Measurements from ENCODE around the gene SNPH.
A peak's percentile ranks its signal among the peaks of the same experiment; 100 is the strongest.

Gene SNPH

DNA sequence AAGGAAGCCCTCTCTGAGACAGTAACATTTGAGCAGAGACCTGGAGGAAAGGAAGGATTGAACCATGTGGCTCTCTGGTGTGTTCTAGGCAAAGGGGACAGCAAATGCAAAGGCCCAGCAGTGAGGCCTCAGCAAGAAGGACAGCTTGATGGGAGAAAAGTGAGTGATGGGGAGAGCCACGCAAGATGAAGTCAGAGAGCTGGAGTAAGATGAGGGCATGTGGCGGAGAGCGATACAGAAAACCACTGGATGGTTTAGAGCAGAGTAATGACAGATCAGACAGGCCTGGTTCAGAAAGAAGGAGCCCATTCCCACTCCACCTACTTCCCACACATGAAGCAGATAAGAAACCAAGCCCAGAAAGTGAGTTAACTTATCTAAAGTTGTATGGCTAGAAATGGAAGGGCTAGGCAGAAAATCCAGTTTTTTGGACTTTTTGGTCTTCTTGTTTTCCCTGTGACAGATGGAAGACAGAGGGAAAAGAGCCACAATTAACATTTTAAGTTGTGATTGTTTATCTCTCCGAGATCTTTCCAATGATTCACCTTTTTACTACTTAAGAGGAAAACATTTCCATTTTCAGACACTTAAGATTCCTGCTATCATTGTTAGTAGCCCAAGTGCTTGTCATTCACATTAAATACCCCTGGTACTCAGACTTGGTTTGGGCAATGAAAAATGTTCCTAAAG lies 723 bp upstream of the SNPH start:
- DNase-seq (ENCODE audit: low spot score): no peak

DNA sequence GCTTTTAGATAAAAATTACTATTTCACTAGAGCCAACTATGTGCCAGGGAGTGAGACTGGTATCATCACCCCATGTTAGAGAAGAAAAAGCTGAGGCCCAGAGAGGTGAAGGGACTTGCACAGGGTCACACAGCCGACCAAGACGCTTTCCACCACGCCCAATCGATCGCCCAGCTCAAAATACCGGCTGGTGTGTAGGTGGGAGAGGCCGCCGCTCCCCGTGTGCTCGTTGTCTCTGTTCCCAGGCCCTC lies 253 bp upstream of the SNPH start:
- DNase-seq (ENCODE audit: low spot score): no peak

DNA sequence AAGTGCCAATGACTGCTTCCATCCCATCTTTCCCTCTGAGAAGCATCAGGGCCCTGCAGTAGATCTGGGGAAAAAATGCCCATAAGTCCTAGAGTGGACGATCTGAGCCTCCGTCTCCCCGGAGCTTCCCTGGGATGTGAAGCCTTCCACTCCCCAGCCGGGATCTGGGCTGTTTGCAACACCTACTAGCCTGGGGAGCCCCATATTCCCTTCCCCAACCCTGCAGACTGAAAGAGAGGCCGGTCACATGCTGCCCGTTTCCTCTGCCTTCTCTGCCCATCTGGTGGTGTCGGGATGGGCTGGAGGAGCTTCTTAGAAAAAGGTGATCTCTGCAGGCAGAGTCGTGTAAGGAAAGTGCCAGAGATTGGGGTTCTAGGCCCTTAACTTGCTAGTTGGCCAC lies 1.1 kb downstream of the SNPH start:
- DNase-seq (ENCODE audit: low spot score): no peak

DNA sequence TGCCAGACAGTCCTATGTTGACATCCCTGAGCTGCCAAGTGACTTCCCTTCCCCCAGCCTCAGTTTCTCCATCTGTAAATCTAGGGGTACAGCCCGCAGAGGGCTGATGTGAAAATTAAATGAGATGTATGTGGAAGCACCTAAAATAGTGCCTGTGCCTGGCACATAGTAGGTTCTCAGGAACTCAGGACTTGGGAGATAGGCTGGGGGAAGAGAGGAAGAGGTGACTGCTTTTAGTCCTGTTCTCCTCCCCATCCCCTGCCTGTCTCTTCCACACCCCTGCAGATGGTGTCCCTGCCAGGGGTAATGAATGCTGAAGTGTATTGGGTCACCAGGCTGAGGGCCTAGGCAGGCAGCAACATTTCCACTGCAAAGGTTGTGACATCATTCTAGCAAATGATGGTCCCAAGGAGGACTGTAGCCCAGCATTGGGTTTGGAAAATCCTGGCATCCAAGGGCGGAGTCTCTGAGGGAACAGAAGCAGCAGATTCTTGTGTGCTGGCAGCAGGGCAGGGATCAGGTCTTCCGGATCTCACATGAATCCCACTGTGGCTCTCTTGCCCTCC lies 1.8 kb downstream of the SNPH start:
- DNase-seq (ENCODE audit: low spot score): no peak

DNA sequence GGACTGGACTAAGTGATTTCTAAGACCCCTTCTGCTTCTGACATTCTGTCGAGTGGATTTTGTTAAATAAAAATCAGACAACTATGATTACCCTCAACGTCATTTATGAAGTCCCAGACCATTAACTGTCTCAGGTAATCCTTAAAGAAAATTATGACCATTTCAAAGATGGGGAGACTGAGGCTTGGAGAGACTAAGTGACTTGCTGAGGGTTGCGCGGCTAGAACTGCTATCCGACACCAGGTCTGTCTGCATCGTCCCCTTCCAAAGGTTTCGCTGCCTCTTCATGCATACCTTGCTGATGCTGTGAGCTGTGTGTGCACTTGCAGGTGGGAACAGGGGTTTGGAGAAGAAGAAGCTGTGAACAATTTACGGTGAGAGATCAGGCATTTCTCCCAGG lies 3.1 kb downstream of the SNPH start:
- DNase-seq (ENCODE audit: low spot score): no peak

DNA sequence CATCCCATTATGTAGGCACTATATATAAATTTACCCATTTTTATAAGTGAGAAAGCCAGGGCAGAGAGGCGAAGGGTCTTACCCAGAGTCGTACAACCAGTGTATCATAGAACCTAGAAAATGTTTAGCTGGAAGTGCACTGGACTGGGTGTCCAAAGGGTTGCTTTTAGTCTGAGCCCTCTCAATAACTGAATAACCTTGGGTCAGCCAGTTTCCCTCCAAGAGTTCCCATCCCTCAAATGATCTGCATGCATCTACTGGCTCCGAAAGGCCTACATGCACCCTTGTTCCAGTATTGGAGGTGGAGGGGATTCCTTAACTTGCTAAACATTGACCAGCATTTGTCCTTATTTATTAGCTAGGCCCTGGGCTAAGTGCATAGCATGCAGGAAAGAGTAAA lies 3.8 kb downstream of the SNPH start:
- no peak for DNase-seq (ENCODE audit: low spot score)

DNA sequence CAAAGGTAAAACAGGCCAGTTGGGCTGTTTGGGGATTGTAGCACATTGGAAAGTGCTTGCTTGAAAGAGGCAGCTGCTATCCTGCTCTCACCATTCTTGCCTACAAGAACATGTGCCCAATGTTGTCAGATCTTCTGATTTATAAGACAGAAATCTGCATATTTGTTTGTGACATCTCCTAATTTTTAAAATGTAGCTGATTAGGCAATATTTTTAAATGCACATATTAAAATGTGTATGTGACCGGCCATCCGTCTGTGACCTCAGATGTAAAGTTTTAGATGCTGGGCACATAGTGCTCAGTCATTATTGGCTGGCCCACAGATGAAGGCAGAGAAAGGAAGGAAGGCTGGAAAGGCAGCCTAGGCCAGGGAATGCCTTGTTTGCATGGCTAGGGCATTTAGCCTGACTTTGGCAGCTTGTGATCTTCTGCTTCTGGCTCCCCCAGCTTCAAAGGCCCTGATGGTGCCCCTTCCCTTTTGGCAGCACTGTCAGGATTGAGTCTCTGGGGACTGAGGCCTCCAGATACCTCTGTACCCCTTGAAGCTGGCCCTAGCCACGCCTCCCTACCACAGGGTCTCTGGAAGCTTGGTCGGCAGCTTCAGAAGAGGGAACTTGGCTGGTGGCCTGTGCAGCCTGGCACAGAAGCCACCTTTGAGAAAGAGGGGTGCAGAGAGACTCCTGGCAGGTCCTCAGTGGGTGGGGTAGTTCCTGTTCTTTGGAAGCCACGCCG lies 6.4 kb downstream of the SNPH start:
- DNase-seq (ENCODE audit: low spot score): no peak

DNA sequence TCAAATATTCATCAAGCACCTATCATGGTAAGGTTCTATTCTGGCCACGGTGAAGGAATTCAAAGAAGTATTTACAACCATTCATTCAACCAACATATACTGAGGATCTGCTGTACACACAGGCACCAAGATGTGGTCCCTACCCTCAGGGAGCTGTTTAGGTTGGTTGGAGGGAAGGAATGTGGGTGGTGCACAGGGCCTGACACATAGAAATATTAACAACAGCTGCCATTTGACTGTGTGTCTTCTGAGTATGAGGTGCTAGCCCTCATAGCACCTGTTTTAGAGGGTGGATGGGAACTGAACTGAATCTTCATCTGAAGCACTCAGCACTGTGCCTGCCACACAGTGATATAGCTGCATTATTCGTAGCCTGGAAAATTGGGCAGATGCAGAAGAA lies 7.3 kb downstream of the SNPH start:
- DNase-seq (ENCODE audit: low spot score): no peak

DNA sequence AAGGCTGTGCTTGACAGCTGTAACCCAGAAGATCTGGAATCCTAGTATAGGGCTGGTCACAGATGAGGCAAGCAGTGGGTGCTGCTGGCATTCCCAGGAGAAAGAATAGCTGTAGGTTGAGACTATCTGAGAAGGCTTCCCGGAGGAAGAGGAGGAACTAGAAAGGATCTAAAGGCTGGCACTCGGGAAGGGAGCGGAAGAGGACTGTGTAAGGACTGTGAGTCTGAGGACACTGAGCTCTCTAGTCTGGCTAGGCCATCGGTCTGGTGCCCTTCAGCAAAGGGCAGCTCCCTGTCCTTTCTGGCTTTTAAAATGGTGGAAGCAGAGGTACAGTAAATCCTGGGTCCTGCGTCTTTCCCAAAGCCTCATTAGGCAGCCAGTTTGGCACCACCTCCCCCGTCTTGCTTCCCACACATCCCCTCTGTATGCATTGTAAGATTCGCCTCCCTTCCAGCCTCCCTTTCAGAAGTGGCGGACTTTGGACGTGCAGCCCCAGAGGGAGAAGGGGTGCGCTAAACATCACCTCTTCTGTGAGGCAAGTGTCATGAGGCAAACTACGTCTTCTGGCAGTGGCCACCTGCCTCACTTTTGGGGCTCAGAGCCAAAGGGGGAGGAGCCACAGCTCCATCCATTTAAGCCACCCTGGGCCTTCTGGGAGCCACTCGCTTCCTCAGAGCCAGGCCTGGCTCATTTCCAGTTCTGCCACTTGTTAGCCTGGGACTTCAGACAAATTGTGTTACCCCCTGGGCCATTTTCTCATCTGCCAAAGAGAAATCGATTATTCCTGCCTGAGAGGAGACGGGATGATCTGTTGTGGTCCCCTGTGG lies 8.6 kb downstream of the SNPH start:
- no peak for DNase-seq (ENCODE audit: low spot score)

DNA sequence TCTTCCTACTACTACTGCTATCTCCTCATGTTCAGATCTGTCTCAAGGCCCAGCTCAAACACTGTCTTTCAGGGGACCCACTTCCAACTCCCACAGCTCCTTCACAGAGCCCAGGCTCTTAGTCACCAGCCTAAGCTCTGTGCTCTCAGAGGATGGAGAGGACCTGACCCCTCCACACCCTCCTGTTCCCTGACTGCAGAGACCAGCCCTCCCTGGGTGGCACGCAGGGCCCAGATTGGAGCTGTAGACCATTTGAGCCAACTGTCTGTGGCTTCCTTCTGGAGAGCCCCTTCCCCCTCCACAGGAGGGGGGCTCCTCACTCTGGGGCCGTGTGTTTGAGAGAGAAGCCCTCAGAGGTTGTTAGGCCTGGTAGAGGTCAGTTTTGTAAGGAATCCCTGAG lies 9.8 kb downstream of the SNPH start:
- peak; percentile 28 for DNase-seq (ENCODE audit: low spot score)

DNA sequence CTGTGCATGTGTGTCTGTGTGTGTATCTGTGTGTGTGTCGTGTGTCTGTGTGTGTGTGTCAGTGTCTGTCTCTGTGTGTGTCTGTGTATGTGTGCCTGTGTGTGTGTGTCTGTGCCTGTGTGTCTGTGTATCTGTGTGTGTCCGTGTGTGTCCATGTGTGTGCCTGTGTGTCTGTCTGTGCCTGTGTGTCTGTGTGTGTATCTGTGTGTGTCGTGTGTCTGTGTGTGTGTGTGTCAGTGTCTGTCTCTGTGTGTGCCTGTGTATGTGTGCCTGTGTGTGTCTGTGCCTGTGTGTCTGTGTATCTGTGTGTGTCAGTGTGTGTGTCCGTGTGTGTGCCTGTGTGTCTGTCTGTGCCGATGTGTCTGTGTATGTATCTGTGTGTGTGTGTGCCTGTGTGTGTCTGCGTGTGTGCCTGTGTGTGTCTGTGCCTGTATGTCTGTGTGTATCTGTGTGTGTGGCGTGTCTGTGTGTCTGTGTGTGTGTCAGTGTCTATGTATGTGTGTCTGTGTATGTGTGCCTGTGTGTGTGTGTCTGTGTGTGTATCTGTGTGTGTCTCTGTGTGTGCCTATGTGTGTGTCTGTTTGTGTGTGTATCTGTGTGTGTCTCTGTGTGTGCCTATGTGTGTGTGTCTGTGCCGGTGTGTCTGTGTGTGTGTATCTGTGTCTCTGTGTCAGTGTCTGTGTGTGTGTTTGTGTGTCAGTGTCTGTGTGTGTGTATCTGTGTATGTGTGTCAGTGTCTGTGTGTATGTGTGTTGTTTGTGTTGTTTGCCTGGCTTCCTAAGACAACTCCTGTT lies 11.6 kb downstream of the SNPH start:
- peak; percentile 27 for DNase-seq (ENCODE audit: low spot score)

DNA sequence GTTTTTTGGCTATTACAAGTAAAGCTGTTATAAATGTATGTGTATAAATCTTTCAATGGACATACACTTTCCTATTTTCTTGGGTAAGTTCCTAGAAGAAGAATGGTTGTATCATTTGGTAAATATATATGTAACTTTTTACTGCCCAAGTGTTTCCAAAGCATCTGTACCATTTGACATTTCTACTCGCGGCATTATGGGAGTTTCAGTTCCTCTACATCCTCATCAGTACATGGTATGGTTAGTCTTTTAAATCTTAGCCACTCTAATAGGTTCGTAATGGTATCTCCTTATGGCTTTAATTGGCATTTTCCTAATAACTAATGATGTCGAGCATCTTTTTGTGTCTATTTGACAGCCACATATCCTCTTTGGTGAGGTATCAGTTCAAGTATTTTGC lies 12.9 kb downstream of the SNPH start:
- DNase-seq (ENCODE audit: low spot score): no peak

DNA sequence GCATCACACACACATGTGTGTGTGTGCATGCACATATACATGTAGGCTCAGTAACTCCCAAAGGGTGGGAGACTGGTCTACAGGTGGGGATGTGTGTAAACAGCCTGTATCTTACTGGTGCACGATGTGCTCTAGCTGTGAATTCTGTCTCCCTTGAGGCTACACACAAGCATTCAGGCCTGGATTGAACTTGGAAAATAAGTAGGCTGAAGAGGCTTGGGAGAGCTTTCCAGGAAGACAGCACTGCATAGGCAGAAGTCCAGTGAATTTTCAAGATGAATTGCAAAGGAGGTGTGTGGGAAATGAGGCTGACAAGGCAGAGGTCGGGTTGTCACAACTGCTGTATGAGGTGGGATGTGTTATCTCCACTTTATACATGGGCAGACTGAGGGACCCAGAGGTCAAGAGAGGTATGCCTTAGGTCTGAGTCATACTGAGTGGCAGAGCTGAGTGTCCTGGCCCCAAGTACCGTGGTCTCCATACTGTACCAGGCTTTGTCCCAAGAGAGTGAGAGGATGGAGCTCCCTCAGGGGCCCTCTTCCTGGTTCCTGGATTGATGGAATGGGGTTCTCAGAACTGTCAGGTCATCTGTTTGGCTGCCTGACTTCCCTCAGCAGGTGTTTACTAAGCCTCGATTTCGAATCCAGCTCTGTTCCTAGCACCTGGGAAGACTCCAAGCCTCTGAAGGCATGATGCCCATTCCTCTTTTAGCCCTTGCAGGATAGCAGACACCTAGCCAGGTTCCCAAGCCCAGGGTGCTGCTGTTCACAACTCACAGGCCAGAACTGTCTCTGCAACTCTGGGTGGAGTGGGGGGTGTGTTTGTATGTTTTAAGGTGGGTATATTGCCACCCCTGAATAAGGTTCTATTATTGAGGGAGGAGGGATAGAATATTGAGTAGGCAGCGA lies 14.4 kb downstream of the SNPH start:
- peak; percentile 28 for DNase-seq (ENCODE audit: low spot score)

DNA sequence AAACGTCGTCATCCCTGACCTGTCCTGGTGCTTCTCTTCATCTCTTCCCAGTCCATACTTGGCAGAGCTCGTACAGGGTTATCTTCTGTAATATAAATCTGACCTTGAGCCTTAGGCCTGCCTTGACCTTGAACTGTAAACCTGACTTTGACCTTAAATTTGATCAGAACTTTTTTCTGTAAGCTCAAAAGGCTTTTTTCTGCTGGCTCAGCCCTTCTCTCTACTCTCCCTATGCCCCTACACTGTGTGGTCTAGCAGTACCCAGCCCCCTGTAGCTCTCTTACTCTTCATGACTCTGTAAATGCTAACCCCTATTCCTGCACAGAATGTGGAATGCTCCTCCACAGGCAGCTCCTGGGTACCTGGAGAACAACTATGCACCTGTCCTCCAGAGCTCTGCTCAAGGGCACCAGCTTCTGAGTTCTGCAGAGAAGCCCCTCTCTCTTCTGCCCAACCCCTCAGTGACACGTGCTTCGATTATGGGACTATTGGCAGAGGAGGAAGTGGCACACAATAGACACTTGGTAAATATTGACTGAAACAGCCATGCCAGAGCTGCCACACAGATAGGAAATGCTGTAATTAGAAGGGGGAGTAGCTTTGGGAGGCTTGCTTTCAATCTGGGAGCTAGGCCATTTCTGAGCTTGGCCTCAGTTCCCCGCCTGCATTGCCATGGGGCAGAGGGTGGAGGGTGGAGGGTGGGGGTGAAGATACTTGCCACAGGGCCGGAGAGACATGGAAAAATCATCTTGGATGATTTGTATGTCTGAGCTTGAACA lies 15.4 kb downstream of the SNPH start:
- peak; percentile 17 for DNase-seq (ENCODE audit: low spot score)

DNA sequence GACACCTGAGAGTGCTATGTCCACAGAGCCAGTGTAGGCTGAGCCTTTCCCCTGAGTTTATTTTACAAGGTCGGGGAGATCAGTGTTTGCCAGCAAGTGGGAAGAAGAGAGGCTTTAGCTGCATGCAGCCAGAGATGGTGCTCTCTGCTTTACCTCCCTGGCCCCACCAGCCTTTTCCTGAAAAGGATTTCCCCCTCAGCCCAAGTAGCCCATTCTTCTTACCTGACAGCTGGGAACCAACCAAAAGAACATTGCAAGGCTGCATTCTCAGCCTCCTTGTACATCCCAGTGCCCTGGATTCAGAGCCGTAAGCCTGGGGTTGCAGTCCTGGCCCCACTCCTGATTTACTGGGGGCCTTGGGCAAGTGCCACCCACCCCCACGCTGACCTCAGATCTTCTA lies 16.9 kb downstream of the SNPH start:
- DNase-seq (ENCODE audit: low spot score): no peak

DNA sequence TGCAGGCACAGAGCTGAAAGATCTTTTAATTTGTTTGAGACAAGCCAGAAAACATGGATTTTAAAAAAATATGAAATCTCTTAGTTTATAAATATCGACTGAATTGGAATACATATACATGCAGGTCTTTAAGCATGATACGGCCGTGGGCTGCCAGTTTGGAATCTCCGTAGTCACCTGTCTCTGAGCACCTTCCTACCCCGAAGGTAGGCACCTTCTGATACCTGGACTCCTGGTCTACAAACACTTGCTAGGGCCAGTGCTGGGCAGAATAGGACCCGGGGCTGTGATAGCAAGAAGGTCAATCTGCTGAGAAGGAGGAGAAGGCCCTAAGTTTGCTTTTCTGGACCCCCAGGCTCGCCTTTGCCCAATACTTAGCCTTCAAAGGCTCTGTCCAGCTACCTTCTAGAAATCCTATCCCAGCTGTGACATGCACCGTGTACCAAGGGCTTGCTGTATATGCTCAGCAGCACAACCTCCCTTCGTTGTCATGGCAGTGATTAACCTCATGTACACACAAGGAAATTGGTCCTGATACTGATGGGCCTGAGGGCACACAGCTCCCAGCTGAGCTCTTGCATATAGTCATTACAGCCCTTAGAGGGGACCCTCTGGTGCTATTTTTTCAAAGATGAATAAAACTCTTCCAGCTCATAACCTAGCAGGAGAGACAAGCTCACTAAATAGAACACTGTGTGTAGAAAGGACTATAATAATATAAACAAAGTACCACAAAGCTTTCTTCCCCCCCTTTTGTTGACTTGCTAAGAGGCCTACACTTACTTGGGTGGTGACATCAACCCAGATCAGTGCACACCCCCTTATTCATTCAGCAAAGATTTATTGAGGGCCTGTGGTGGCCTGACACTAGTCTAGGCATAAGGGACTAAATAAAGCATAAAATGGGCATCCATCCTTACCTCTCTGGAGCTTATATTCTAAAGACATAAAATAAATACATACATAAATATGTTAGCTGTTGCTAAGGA lies 17.7 kb downstream of the SNPH start:
- DNase-seq (ENCODE audit: low spot score): no peak

DNA sequence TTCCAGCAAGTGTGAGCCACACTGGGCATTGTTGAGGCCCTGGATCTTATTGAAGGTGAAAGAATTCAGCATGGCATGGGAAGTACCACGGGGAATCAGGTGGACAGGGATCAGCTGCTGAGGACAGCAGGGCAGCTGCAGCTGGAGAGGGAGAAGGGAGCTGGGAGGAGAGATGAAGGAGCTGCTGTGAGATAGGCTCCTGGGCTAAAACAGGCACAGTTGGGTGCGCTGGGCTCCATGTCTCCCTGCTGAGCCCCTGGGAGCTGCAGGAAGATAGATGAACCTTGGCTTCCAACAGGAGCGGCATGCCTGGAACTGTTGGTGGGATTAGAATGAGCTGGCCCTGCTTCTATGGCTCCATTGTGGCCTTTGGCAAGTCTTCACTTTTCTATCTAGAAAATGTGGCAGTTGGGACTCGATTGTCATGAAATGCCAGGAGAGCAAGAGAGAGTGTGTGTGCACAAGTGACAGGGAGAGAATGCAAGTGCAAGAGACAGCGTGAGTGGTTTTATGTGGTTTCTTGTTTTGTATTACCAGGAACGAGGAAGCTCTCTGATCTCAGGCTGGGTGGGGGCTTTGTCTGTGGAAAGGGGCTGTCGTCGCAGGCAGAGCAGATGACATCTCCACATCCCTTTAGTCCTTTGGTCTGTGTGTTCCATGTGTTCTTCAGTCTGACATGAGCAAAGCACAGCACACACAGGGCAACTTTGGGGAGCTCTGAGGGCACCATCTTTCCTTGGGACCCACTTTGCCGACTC lies 20.4 kb downstream of the SNPH start:
- no peak for DNase-seq (ENCODE audit: low spot score)

DNA sequence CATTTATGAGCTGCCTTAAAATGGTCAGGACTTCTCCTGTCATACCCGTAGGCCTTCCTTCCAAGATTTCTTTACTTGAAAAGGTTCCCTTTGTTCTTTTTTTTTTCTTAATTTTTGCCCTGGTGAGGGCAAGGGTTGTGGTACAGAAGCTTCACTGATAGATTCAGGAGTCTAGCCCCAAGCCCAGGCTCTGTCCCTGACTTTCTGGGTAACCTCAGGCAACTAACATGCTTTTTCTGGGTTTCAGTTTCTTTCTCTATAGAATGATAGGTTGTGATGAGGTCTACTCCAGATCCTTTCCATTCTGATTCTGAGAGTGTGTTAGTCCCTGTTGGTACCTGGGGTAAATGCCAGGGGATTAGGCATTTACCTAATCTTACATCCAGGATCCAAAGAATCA lies 21.2 kb downstream of the SNPH start:
- DNase-seq (ENCODE audit: low spot score): no peak
